Stomach (tissue), 4 donors: ENCODE measurements around the gene ABCF2.

ENCODE experiments used
- POLR2A ChIP-seq, 4 donors: fragments of 450-650 bp; IDR thresholded peaks; one replicate each; pipeline ENCODE4 v1.6.1; 2016; ENCODE audit warnings: antibody characterized with exemption in 4 of 4, control low read depth in 2 of 4, mild to moderate bottlenecking in 1 of 4, moderate library complexity in 1 of 4
- POLR2AphosphoS5 ChIP-seq, 3 donors: sonication (generic); formaldehyde crosslinking; IDR thresholded peaks; one replicate each; pipeline ENCODE4 v1.6.1; 2016; ENCODE audit warnings: antibody characterized with exemption in 3 of 3
- TF ChIP-seq, protein P1 (sequence below), 7 experiments: fragments of 450-650 bp in 4 of 7; fragments of 200-600 bp in 3 of 7; sonication (generic) in 3 of 7; IDR thresholded peaks; one replicate each; pipeline ENCODE4 v1.5.1; 2016 to 2019; ENCODE audit warnings: antibody characterized with exemption in 7 of 7, control low read depth in 2 of 7, mild to moderate bottlenecking in 1 of 7

DNA sequence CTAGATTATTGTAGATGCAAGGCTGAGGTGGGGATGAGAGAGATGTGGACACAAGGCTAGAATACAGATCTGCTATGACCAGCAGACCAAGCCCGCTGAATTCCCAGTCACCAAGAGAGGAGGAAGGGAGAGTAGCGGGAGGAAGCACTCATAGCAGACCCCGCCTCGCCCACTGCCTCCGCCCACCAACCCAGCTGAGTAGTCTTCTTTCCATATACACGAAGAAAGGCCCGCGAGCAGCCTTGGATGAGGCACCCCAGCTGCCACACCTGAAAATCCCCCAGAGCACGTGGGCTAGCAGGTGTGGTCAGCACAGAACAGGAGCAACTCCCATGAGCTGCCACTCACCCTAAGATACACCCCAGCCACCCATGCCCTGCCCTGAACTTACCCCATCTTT, 8.8 kb downstream of the ABCF2 start:
- TF ChIP-seq POLR2AphosphoS5 (IDR thresholded peaks at IDR 0.05) (no peak), POLR2A (IDR thresholded peaks at IDR 0.05) (no peak)
- TF ChIP-seq, protein P1, sequence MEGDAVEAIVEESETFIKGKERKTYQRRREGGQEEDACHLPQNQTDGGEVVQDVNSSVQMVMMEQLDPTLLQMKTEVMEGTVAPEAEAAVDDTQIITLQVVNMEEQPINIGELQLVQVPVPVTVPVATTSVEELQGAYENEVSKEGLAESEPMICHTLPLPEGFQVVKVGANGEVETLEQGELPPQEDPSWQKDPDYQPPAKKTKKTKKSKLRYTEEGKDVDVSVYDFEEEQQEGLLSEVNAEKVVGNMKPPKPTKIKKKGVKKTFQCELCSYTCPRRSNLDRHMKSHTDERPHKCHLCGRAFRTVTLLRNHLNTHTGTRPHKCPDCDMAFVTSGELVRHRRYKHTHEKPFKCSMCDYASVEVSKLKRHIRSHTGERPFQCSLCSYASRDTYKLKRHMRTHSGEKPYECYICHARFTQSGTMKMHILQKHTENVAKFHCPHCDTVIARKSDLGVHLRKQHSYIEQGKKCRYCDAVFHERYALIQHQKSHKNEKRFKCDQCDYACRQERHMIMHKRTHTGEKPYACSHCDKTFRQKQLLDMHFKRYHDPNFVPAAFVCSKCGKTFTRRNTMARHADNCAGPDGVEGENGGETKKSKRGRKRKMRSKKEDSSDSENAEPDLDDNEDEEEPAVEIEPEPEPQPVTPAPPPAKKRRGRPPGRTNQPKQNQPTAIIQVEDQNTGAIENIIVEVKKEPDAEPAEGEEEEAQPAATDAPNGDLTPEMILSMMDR (IDR thresholded peaks at IDR 0.05) = no peak
